Neuronal stem cell (in vitro differentiated cells): ENCODE data around the gene WASL.

Experiments
- DNase-seq: peaks from one replicate; pipeline ENCODE4 v3.0.0-alpha.2; 2013; ENCODE audit warnings: low spot score
- H2AFZ ChIP-seq: one replicate; pipeline ENCODE4 v1.6.1; 2013; ENCODE audit warnings: mild to moderate bottlenecking, low read length, inconsistent platforms
- H2AK5ac ChIP-seq: 2 replicates; pipeline ENCODE4 v1.6.1; 2013; ENCODE audit warnings: low read depth, mild to moderate bottlenecking, inconsistent platforms, low read length, moderate library complexity, mixed read lengths
- H2BK120ac ChIP-seq: 2 replicates; pipeline ENCODE4 v1.6.1; 2013; ENCODE audit warnings: low read depth, mild to moderate bottlenecking, inconsistent platforms, low read length, moderate library complexity, mixed read lengths
- H2BK12ac ChIP-seq: one replicate; pipeline ENCODE4 v1.6.1; 2013; ENCODE audit warnings: low read length, inconsistent platforms
- H2BK15ac ChIP-seq: 2 replicates; pipeline ENCODE4 v1.6.1; 2013; ENCODE audit warnings: mild to moderate bottlenecking, low read length, inconsistent platforms, mixed read lengths
- H2BK5ac ChIP-seq: one replicate; pipeline ENCODE4 v1.6.1; 2013; ENCODE audit warnings: inconsistent platforms, mild to moderate bottlenecking, low read length, moderate library complexity
- H3K14ac ChIP-seq: one replicate; pipeline ENCODE4 v1.6.1; 2013; ENCODE audit warnings: low read length, inconsistent platforms
- H3K18ac ChIP-seq: 2 replicates; pipeline ENCODE4 v1.6.1; 2013; ENCODE audit warnings: low read length, inconsistent platforms
- H3K23ac ChIP-seq: 2 replicates; pipeline ENCODE4 v1.6.1; 2013; ENCODE audit warnings: low read depth, mild to moderate bottlenecking, mixed read lengths, low read length, inconsistent platforms; ENCODE audit not compliant: poor library complexity
- H3K27ac ChIP-seq: replicated peaks from 3 replicates; pipeline ENCODE4 v1.5.1; 2013; ENCODE audit warnings: low read length, inconsistent platforms
- H3K27me3 ChIP-seq, 3 experiments: 2 replicates each; pipeline ENCODE4 v1.6.1; 2013; ENCODE audit warnings: low read length in 3 of 3, mild to moderate bottlenecking in 2 of 3, inconsistent platforms in 1 of 3, low read depth in 1 of 3, mixed read lengths in 1 of 3, moderate library complexity in 1 of 3; ENCODE audit not compliant: control insufficient read depth in 3 of 3, insufficient read depth in 3 of 3
- H3K36me3 ChIP-seq, 2 donors: replicated peaks in 1 of 2; 2 replicates each; pipeline ENCODE4 v1.6.1; 2013; ENCODE audit warnings: low read length in 2 of 2; ENCODE audit not compliant: control insufficient read depth in 2 of 2, insufficient read depth in 2 of 2
- H3K4ac ChIP-seq: 2 replicates; pipeline ENCODE4 v1.6.1; 2013; ENCODE audit warnings: inconsistent platforms, mild to moderate bottlenecking, low read length, moderate library complexity
- H3K4me1 ChIP-seq, 2 donors: 1 replicate in 1 of 2; 2 replicates in 1 of 2; pipeline ENCODE4 v1.6.1; 2013; ENCODE audit warnings: low read length in 2 of 2, low read depth in 1 of 2; ENCODE audit not compliant: control insufficient read depth in 2 of 2, insufficient read depth in 1 of 2
- H3K4me2 ChIP-seq: one replicate; pipeline ENCODE4 v1.6.1; 2013; ENCODE audit warnings: mild to moderate bottlenecking, low read length, inconsistent platforms; ENCODE audit not compliant: insufficient read depth, poor library complexity, severe bottlenecking
- H3K4me3 ChIP-seq, 2 donors: 2 replicates each; pipeline ENCODE4 v1.5.1; 2013; ENCODE audit warnings: low read length in 2 of 2, mild to moderate bottlenecking in 2 of 2, inconsistent platforms in 1 of 2, moderate library complexity in 1 of 2
- H3K79me1 ChIP-seq: one replicate; pipeline ENCODE4 v1.6.1; 2013; ENCODE audit warnings: low read depth, mild to moderate bottlenecking, inconsistent platforms, low read length, moderate library complexity
- H3K9ac ChIP-seq: one replicate; pipeline ENCODE4 v1.6.1; 2013; ENCODE audit warnings: mild to moderate bottlenecking, low read depth, low read length, inconsistent platforms; ENCODE audit not compliant: poor library complexity
- H3K9me3 ChIP-seq, 2 donors: replicated peaks in 1 of 2; 2 replicates each; pipeline versions ENCODE3 to v1.6.1; 2013; ENCODE audit warnings: low read length in 2 of 2, mild to moderate bottlenecking in 2 of 2, inconsistent platforms in 1 of 2, low read depth in 1 of 2, mixed read lengths in 1 of 2, moderate library complexity in 1 of 2; ENCODE audit not compliant: control insufficient read depth in 2 of 2, insufficient read depth in 1 of 2
- H4K8ac ChIP-seq: one replicate; pipeline ENCODE4 v1.6.1; 2013; ENCODE audit warnings: low read depth, mild to moderate bottlenecking, inconsistent platforms, low read length, moderate library complexity
- H4K91ac ChIP-seq: one replicate; pipeline ENCODE4 v1.6.1; 2013; ENCODE audit warnings: low read length, low read depth, mild to moderate bottlenecking, inconsistent platforms; ENCODE audit not compliant: poor library complexity
- WGBS, 2 donors: extraction: QIAGEN DNeasy Blood & Tissue Kit; methylation state at CpG; one replicate each; pipeline ENCODE4 v1.1.7; 2013; ENCODE audit warnings: missing lambda C conversion rate in 2 of 2, mixed read lengths in 1 of 2; ENCODE audit not compliant: insufficient read length in 2 of 2, insufficient replicate concordance in 1 of 2; ENCODE audit errors: extremely low coverage in 2 of 2; 5-methylcytosine and 5-hydroxymethylcytosine counted together

The WASL gene

GRCh38 chr7:123692471-123692877, 56.3 kb downstream of the WASL start:
- no peak overlapping the region for H4K91ac ChIP-seq
- peaks cover 6 to 100% of the 10 kb centered on the region in 2 donors for H3K36me3 ChIP-seq
- H3K4ac ChIP-seq, result no peak overlapping the region
- peak overlapping the region; percentile 43 for H4K8ac ChIP-seq
- no peak overlapping the region for H3K9ac ChIP-seq
- no peak overlapping the region for H2BK12ac ChIP-seq
- H2BK5ac ChIP-seq, result no peak overlapping the region
- WGBS, 2 donors, result no CpG with 5 or more reads among the region's 6 CpGs
- H3K14ac ChIP-seq, result peak overlapping the region; percentile 71
- H3K4me1 ChIP-seq, result peaks cover 0 to 2% of the 10 kb centered on the region in 2 donors
- H3K9me3 ChIP-seq, result peaks cover 0 to 2% of the 10 kb centered on the region in 2 donors
- no peaks in the 10 kb centered on the region for H3K27me3 ChIP-seq
- H2BK15ac ChIP-seq, result no peak overlapping the region
- peak overlapping the region in 1 of 2 donors; percentile 1 for H3K4me3 ChIP-seq
- H3K27ac ChIP-seq, result no peak overlapping the region
- no peak overlapping the region for H2BK120ac ChIP-seq
- peak overlapping the region; percentile 57 for H3K18ac ChIP-seq
- H3K79me1 ChIP-seq, result peaks cover 2% of the 10 kb centered on the region
- H3K23ac ChIP-seq, result peak overlapping the region; percentile 85
- no peak overlapping the region for H3K4me2 ChIP-seq
- no peak for DNase-seq
- H2AFZ ChIP-seq, result no peak overlapping the region
- H2AK5ac ChIP-seq, result peak overlapping the region; percentile 84

- H4K8ac ChIP-seq, result no peak overlapping the region
Measured at GRCh38 chr7:123690550-123690949, 58.3 kb downstream of the WASL start.

GRCh38 chr7:123689250-123689649, 59.6 kb downstream of the WASL start:
- peaks cover 2% of the 10 kb centered on the region for H3K79me1 ChIP-seq
- no peak overlapping the region for H3K18ac ChIP-seq
- no peak overlapping the region for H3K27ac ChIP-seq
- no CpG with 5 or more reads among the region's 3 CpGs for WGBS, 2 donors
- H2BK5ac ChIP-seq, result no peak overlapping the region
- H2AK5ac ChIP-seq, result no peak overlapping the region
- H3K4me1 ChIP-seq, result peaks cover 0 to 2% of the 10 kb centered on the region in 2 donors
- no peak overlapping the region for H4K8ac ChIP-seq
- H3K36me3 ChIP-seq, result peaks cover 6 to 97% of the 10 kb centered on the region in 2 donors
- H2BK12ac ChIP-seq, result no peak overlapping the region
- H3K4me2 ChIP-seq, result no peak overlapping the region
- H3K9me3 ChIP-seq, result peaks cover 0 to 2% of the 10 kb centered on the region in 2 donors
- H3K14ac ChIP-seq, result no peak overlapping the region
- no peak overlapping the region for H4K91ac ChIP-seq
- DNase-seq, result no peak
- no peak overlapping the region for H3K9ac ChIP-seq
- H3K23ac ChIP-seq, result no peak overlapping the region
- H3K27me3 ChIP-seq, result no peaks in the 10 kb centered on the region
- H3K4me3 ChIP-seq, result no peak overlapping the region
- H2AFZ ChIP-seq, result no peak overlapping the region
- H2BK15ac ChIP-seq, result no peak overlapping the region
- H2BK120ac ChIP-seq, result no peak overlapping the region
- H3K4ac ChIP-seq, result no peak overlapping the region

More at GRCh38 chr7:123690550-123690949, 58.3 kb downstream of the WASL start:
- H3K79me1 ChIP-seq, result peaks cover 2% of the 10 kb centered on the region
- no peak overlapping the region for H3K14ac ChIP-seq
- H3K4ac ChIP-seq, result no peak overlapping the region
- no peaks in the 10 kb centered on the region for H3K27me3 ChIP-seq
- no peak overlapping the region for H3K4me3 ChIP-seq
- no peak overlapping the region for H4K91ac ChIP-seq
- WGBS, 2 donors, result no CpG with 5 or more reads among the region's 2 CpGs
- no peak overlapping the region for H2BK12ac ChIP-seq
- H3K23ac ChIP-seq, result no peak overlapping the region
- peaks cover 0 to 2% of the 10 kb centered on the region in 2 donors for H3K9me3 ChIP-seq
- no peak overlapping the region for H3K27ac ChIP-seq
- no peak overlapping the region for H3K18ac ChIP-seq
- H2BK15ac ChIP-seq, result no peak overlapping the region
- H2BK120ac ChIP-seq, result no peak overlapping the region
- H2AK5ac ChIP-seq, result no peak overlapping the region
- no peak overlapping the region for H3K4me2 ChIP-seq
- DNase-seq, result no peak
- peaks cover 6 to 97% of the 10 kb centered on the region in 2 donors for H3K36me3 ChIP-seq
- no peak overlapping the region for H2BK5ac ChIP-seq
- no peak overlapping the region for H3K9ac ChIP-seq
- H2AFZ ChIP-seq, result no peak overlapping the region
- peaks cover 0 to 2% of the 10 kb centered on the region in 2 donors for H3K4me1 ChIP-seq

- H3K4ac ChIP-seq, result no peak overlapping the region
- H3K79me1 ChIP-seq, result peaks cover 2% of the 10 kb centered on the region
- no peak overlapping the region for H2BK12ac ChIP-seq
- no peak overlapping the region for H3K4me2 ChIP-seq
- H3K23ac ChIP-seq, result no peak overlapping the region
- H2BK15ac ChIP-seq, result no peak overlapping the region
- no peak overlapping the region for H3K27ac ChIP-seq
- no peak overlapping the region for H3K9ac ChIP-seq
- H2BK120ac ChIP-seq, result no peak overlapping the region
- peaks cover 0 to 2% of the 10 kb centered on the region in 2 donors for H3K9me3 ChIP-seq
- H2BK5ac ChIP-seq, result no peak overlapping the region
- no peak overlapping the region for H4K8ac ChIP-seq
- no peak overlapping the region for H2AFZ ChIP-seq
- H3K27me3 ChIP-seq, result no peaks in the 10 kb centered on the region
- DNase-seq, result no peak
- H2AK5ac ChIP-seq, result no peak overlapping the region
- no peak overlapping the region for H3K18ac ChIP-seq
- WGBS, 2 donors, result no CpG with 5 or more reads among the region's 1 CpG
- H4K91ac ChIP-seq, result no peak overlapping the region
- H3K4me3 ChIP-seq, result no peak overlapping the region
- peaks cover 0 to 2% of the 10 kb centered on the region in 2 donors for H3K4me1 ChIP-seq
- peaks cover 6 to 97% of the 10 kb centered on the region in 2 donors for H3K36me3 ChIP-seq
- no peak overlapping the region for H3K14ac ChIP-seq
Measured at GRCh38 chr7:123687727-123688126, 61.1 kb downstream of the WASL start.
